RWPE2 (cell line): ENCODE results near the gene GPR161.

ENCODE experiments used
- ATAC-seq: fragments of 200-7000 bp; cut with Tn5 transposase; 3 replicates; pipeline ENCODE4 v1.9.1; 2021; ENCODE audit warnings: low read depth
- DNase-seq: peaks from one replicate; pipeline ENCODE4 v3.0.0-alpha.2; 2020; ENCODE audit warnings: low spot score
- H3K27ac ChIP-seq: fragments of 450-650 bp; 2 replicates; pipeline ENCODE4 v1.5.1; 2017; ENCODE audit warnings: mild to moderate bottlenecking; ENCODE audit not compliant: poor library complexity, severe bottlenecking
- H3K27me3 ChIP-seq: fragments of 250-450 bp; sonication (Bioruptor Pico); 2 replicates; pipeline ENCODE4 v1.5.1; 2021; ENCODE audit warnings: mild to moderate bottlenecking, moderate library complexity; ENCODE audit not compliant: insufficient read depth, poor library complexity, severe bottlenecking
- H3K36me3 ChIP-seq: fragments of 250-450 bp; sonication (Bioruptor Pico); 2 replicates; pipeline ENCODE4 v1.5.1; 2020; ENCODE audit warnings: low read depth, mild to moderate bottlenecking, moderate library complexity
- H3K4me1 ChIP-seq: fragments of 250-450 bp; sonication (Bioruptor Pico); 2 replicates; pipeline ENCODE4 v1.5.1; 2021; ENCODE audit warnings: mild to moderate bottlenecking, moderate library complexity; ENCODE audit not compliant: insufficient read depth, poor library complexity, severe bottlenecking
- H3K4me3 ChIP-seq: fragments of 250-450 bp; sonication (Bioruptor Pico); 2 replicates; pipeline ENCODE4 v1.5.1; 2021; ENCODE audit warnings: mild to moderate bottlenecking, moderate library complexity; ENCODE audit not compliant: severe bottlenecking
- H3K9me3 ChIP-seq: fragments of 250-450 bp; sonication (Bioruptor Pico); 2 replicates; pipeline ENCODE4 v1.5.1; 2021; ENCODE audit warnings: mild to moderate bottlenecking, moderate library complexity; ENCODE audit not compliant: severe bottlenecking
- CTCF ChIP-seq: fragments of 450-650 bp; IDR thresholded peaks from one replicate; pipeline ENCODE4 v1.5.1; 2017; ENCODE audit warnings: mild to moderate bottlenecking, moderate library complexity; ENCODE audit not compliant: poor library complexity, severe bottlenecking

GPR161 gene

GRCh38 chr1:168125051-168125450 is 11.7 kb downstream of the GPR161 start:
- no peaks in the 10 kb centered on the region for H3K4me1 ChIP-seq
- no peaks in the 10 kb centered on the region for H3K9me3 ChIP-seq
- no peak for DNase-seq
- no peak overlapping the region for H3K4me3 ChIP-seq
- H3K27me3 ChIP-seq = no peaks in the 10 kb centered on the region
- no peak for TF ChIP-seq CTCF
- H3K36me3 ChIP-seq = peaks cover 5% of the 10 kb centered on the region; the same call in 1 of the 2 replicates
- H3K27ac ChIP-seq = no peak overlapping the region
- ATAC-seq = no peak

- ATAC-seq (no peak), DNase-seq (no peak)
- H3K27me3 ChIP-seq = no peaks in the 10 kb centered on the region
Observed at GRCh38 chr1:168121401-168122011, 15.2 kb downstream of the GPR161 start.

GRCh38 chr1:168119750-168120149 is 17.0 kb downstream of the GPR161 start:
- Histone ChIP-seq H3K27me3 (no peaks in the 10 kb centered on the region), H3K27ac (no peak overlapping the region), H3K4me3 (no peak overlapping the region), H3K4me1 (peaks cover 5% of the 10 kb centered on the region), H3K36me3 (no peaks in the 10 kb centered on the region; the same call in 1 of the 2 replicates), H3K9me3 (no peaks in the 10 kb centered on the region)
- no peak for TF ChIP-seq CTCF
- ATAC-seq (no peak), DNase-seq (no peak)

More at GRCh38 chr1:168121401-168122011, 15.2 kb downstream of the GPR161 start:
- H3K9me3 ChIP-seq = no peaks in the 10 kb centered on the region
- no peaks in the 10 kb centered on the region for H3K36me3 ChIP-seq
- TF ChIP-seq CTCF = no peak
- H3K4me3 ChIP-seq = no peak overlapping the region
- H3K27ac ChIP-seq = no peak overlapping the region
- H3K4me1 ChIP-seq = no peaks in the 10 kb centered on the region

- no peak for DNase-seq
- peak; percentile 45; the same call in 2 of the 3 replicates for ATAC-seq
- Histone ChIP-seq H3K4me3 (no peak overlapping the region), H3K36me3 (no peaks in the 10 kb centered on the region; the same call in 1 of the 2 replicates), H3K4me1 (peaks cover 19% of the 10 kb centered on the region), H3K9me3 (no peaks in the 10 kb centered on the region), H3K27ac (no peak overlapping the region), H3K27me3 (no peaks in the 10 kb centered on the region)
- no peak for TF ChIP-seq CTCF
Observed at GRCh38 chr1:168116327-168116799, 20.4 kb downstream of the GPR161 start.

GRCh38 chr1:168114845-168115244 is 21.9 kb downstream of the GPR161 start:
- TF ChIP-seq CTCF = no peak
- ATAC-seq (no peak), DNase-seq (no peak)
- Histone ChIP-seq H3K9me3 (no peaks in the 10 kb centered on the region), H3K4me1 (peaks cover 24% of the 10 kb centered on the region), H3K4me3 (no peak overlapping the region), H3K27ac (no peak overlapping the region), H3K27me3 (no peaks in the 10 kb centered on the region), H3K36me3 (peaks cover 3% of the 10 kb centered on the region; the same call in 1 of the 2 replicates)
